GM12874 (cell line): Measurements from ENCODE around the gene GAS5.

Experiments used
- TF ChIP-seq, protein P1 (sequence below): IDR thresholded peaks from 2 replicates; pipeline ENCODE4 v1.5.1; 2011; ENCODE audit warnings: low read depth, mild to moderate bottlenecking, control low read depth, low read length, moderate library complexity; ENCODE audit not compliant: insufficient read depth

The GAS5 gene

DNA sequence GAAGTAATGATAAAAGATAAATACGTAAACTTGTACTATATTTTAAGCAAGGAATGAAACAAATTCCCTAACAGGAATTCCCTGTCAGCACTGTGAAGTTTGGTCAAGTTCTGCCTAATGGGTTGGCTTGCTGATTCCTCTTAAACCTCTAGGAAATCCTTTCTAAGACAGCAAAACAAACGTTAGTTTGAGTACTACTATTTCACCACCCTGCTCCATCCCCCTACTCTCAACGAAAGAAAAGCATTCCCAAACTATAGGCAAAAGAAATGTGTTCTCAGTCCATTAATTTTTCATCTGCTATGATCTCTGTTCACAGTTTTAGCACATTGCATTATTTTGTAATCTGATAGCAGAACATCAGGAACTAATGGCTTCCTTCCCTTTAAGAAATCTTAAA, 33.2 kb upstream of the GAS5 start:
- TF ChIP-seq, protein P1, sequence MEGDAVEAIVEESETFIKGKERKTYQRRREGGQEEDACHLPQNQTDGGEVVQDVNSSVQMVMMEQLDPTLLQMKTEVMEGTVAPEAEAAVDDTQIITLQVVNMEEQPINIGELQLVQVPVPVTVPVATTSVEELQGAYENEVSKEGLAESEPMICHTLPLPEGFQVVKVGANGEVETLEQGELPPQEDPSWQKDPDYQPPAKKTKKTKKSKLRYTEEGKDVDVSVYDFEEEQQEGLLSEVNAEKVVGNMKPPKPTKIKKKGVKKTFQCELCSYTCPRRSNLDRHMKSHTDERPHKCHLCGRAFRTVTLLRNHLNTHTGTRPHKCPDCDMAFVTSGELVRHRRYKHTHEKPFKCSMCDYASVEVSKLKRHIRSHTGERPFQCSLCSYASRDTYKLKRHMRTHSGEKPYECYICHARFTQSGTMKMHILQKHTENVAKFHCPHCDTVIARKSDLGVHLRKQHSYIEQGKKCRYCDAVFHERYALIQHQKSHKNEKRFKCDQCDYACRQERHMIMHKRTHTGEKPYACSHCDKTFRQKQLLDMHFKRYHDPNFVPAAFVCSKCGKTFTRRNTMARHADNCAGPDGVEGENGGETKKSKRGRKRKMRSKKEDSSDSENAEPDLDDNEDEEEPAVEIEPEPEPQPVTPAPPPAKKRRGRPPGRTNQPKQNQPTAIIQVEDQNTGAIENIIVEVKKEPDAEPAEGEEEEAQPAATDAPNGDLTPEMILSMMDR: no peak

DNA sequence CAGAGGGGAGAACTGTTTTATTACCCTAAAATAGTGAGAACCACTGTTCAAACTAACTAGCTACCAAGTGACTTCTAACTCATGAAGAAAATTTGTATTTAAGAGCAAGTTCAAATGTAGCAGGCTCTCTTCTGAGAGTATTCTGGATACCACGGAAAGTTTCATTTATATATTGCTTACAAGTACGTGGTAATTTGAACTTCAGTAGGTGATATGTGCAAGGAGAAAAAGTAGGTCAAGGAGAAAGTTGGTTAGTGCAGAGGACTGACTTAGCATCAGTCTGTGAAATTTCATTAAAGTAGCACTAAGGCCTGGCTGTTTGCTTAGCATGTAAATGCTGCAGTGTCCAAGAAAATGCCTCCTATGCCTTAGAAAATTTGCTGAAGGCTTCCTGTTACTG, 32.6 kb upstream of the GAS5 start:
- TF ChIP-seq, protein P1: no peak

DNA sequence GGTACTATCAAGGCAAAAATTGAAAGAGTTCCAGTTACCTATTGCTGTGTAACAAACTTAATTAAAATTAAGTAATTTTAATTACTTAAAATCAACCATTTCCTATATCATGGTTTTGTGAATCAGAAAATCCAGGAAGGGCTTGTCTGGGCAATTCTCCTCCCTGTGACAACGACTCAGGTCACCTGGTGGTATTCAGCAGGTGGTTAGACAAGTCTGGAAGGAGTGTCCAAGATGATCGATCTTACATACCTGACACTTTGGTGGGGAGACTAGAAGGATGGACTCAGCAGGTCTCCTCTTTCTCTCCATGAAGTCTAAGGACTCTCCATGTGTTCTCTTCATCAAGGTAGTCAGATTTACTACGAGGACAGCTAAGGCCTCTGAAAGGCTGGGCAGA, 26.4 kb upstream of the GAS5 start:
- TF ChIP-seq, protein P1: no peak

DNA sequence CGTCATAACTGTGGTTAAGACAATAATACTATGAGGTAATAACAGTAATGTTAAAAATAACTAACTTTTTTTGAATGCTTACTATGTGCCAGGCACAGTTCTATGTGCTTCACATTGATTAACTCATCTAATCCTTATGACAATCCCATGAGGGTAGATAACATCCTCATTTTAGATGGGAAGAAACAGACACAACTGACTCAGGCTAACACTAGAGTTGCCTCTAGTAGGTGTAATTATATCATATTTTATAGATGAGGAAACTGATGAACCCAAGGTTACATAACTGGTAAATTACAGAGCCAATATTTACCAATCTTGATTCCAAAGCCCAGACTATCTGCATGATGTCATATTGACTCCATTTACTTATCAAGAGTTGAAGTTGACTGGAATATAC, 25.8 kb upstream of the GAS5 start:
- TF ChIP-seq, protein P1: no peak

DNA sequence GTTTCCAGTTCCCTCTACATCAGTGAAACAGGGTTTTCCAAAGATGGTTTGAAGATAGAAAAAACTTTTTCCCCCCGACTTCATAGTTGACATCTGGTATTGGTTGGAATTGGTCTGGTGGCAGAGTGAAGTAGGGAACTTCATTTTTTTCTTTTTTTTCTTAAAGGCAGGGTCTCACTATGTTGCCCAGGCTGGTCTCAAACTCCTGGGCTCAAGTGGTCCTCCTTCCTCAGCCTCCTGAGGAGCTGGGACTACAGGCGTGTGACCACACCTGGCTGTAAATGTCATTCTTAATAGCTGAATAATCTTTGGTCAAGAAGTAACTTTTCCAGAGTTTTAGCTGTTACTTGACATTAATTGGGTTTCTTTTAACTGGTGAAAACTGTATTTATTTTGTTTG, 22.1 kb upstream of the GAS5 start:
- TF ChIP-seq, protein P1: no peak

DNA sequence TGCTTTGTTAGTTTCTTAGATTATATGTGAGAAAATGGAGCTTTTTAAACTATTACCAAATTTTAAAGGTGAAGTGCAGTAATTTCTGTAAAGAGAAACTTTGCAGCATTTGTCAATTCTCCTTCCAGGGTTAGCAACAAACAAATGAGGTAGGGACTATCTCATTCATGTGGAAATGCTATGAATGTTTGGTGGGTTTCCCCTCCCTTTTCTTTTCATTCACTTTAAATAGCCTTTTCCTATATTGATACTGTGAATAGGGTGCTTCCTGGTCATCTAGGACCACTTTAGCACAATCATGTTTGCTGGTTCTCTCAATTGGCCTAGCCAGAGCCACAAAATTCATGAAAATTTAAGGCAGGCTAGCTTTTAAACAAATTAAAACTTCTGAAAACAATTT, 21.0 kb upstream of the GAS5 start:
- TF ChIP-seq, protein P1: no peak

DNA sequence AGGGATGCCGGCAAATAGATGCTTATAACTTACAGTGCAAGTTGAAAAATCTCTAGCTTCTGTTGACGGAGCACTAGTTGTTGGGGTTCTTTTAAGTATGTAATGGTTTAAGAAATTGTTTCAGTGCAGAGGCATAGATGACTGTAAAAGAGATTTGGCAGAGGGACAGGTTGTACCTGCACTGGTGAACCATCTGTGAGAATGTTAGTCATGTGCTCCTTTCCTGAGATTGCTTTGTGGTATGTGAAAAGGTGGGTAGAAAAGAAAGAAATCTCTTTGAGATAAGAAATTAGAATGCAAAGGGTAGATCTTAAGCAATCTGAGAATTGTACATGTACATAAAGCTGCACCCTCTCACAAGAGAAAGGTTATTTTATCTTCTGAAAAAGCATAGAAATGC, 19.8 kb upstream of the GAS5 start:
- TF ChIP-seq, protein P1: no peak
